ENCODE data around the gene SOCS1. TPM values are rescaled to one million over a fixed set of nuclear protein-coding genes. Genes with fewer than 3 reads are reported as not detected.

SOCS1 gene
- total RNA-seq, 1 donor from 2014 or later: 7.4 TPM

- Mint-ChIP-seq H3K4me3 (ENCODE audit: unreplicated experiment) (no peak overlapping the region), H3K9me3 (ENCODE audit: unreplicated experiment) (peaks cover 3% of the 10 kb centered on the region), H3K4me1 (ENCODE audit: unreplicated experiment) (no peaks in the 10 kb centered on the region), H3K27ac (ENCODE audit: unreplicated experiment) (no peak overlapping the region), H3K36me3 (ENCODE audit: low read depth, unreplicated experiment) (no peaks in the 10 kb centered on the region), H3K27me3 (ENCODE audit: unreplicated experiment) (peaks cover 6% of the 10 kb centered on the region)
- TF ChIP-seq CTCF (IDR thresholded peaks at IDR 0.05; ENCODE audit: unreplicated experiment): no peak
- DNase-seq (ENCODE audit: low spot score): no peak
Measured at GRCh38 chr16:11212798-11213196, 43.2 kb downstream of the SOCS1 start.

GRCh38 chr16:11211977-11212797 lies 43.8 kb downstream of the SOCS1 start:
- Mint-ChIP-seq H3K27ac (ENCODE audit: unreplicated experiment) (no peak overlapping the region), H3K4me1 (ENCODE audit: unreplicated experiment) (no peaks in the 10 kb centered on the region), H3K9me3 (ENCODE audit: unreplicated experiment) (no peaks in the 10 kb centered on the region), H3K36me3 (ENCODE audit: low read depth, unreplicated experiment) (no peaks in the 10 kb centered on the region), H3K4me3 (ENCODE audit: unreplicated experiment) (no peak overlapping the region), H3K27me3 (ENCODE audit: unreplicated experiment) (peaks cover 6% of the 10 kb centered on the region)
- no peak for DNase-seq (ENCODE audit: low spot score)
- no peak for TF ChIP-seq CTCF (IDR thresholded peaks at IDR 0.05; ENCODE audit: unreplicated experiment)

GRCh38 chr16:11211061-11211976 lies 44.7 kb downstream of the SOCS1 start:
- H3K4me1 Mint-ChIP-seq (ENCODE audit: unreplicated experiment): peaks cover 4% of the 10 kb centered on the region
- H3K4me3 Mint-ChIP-seq (ENCODE audit: unreplicated experiment): no peak overlapping the region
- DNase-seq (ENCODE audit: low spot score): no peak
- TF ChIP-seq CTCF (IDR thresholded peaks at IDR 0.05; ENCODE audit: unreplicated experiment): no peak
- H3K27ac Mint-ChIP-seq (ENCODE audit: unreplicated experiment): no peak overlapping the region
- H3K27me3 Mint-ChIP-seq (ENCODE audit: unreplicated experiment): peaks cover 7% of the 10 kb centered on the region
- no peaks in the 10 kb centered on the region for H3K36me3 Mint-ChIP-seq (ENCODE audit: low read depth, unreplicated experiment)
- no peaks in the 10 kb centered on the region for H3K9me3 Mint-ChIP-seq (ENCODE audit: unreplicated experiment)

- no peaks in the 10 kb centered on the region for H3K9me3 Mint-ChIP-seq (ENCODE audit: unreplicated experiment)
- peaks cover 10% of the 10 kb centered on the region for H3K4me1 Mint-ChIP-seq (ENCODE audit: unreplicated experiment)
- peaks cover 5% of the 10 kb centered on the region for H3K27me3 Mint-ChIP-seq (ENCODE audit: unreplicated experiment)
- DNase-seq (ENCODE audit: low spot score): no peak
- no peaks in the 10 kb centered on the region for H3K36me3 Mint-ChIP-seq (ENCODE audit: low read depth, unreplicated experiment)
- no peak overlapping the region for H3K4me3 Mint-ChIP-seq (ENCODE audit: unreplicated experiment)
- H3K27ac Mint-ChIP-seq (ENCODE audit: unreplicated experiment): no peak overlapping the region
- TF ChIP-seq CTCF (IDR thresholded peaks at IDR 0.05; ENCODE audit: unreplicated experiment): no peak
Measured at GRCh38 chr16:11210260-11210659, 45.7 kb downstream of the SOCS1 start.
